ENCODE data around the gene SKAP1. TPM values are rescaled to one million over a fixed set of nuclear protein-coding genes. Genes with fewer than 3 reads are reported as not detected.
A peak's percentile ranks its signal among the peaks of the same experiment; 100 is the strongest.

The SKAP1 gene
- total and polyA plus RNA-seq, 2 of the 13 experiments (the other 11 are each of a cell fraction or from before 2014, with no cell fraction given): 0.21 TPM; not detected in 1

- Histone ChIP-seq H3K4me1 (ENCODE audit: insufficient read depth, low read length) (no peaks in the 10 kb centered on the region), H3K27me3 (ENCODE audit: control insufficient read depth in 1 of 2, insufficient read depth in 2 of 2, low read length in 2 of 2) (peaks cover 0 to 18% of the 10 kb centered on the region in 2 experiments; a peak in 2 of 5 replicates), H3K4me2 (ENCODE audit: low read depth, low read length) (peak overlapping the region; percentile 51), H3K36me3 (replicated peaks in 1 of 2; ENCODE audit: control insufficient read depth in 1 of 2, insufficient read depth in 2 of 2, low read length in 2 of 2) (no peaks in the 10 kb centered on the region), H3K27ac (ENCODE audit: extremely low read length, insufficient read depth, low read length) (no peak overlapping the region), H4K20me1 (ENCODE audit: insufficient read depth, low read length) (no peaks in the 10 kb centered on the region), H3K79me2 (ENCODE audit: insufficient read depth, low read length) (no peaks in the 10 kb centered on the region), H3K9ac (ENCODE audit: insufficient read depth, low read depth, low read length) (no peak overlapping the region), H2AFZ (ENCODE audit: low read length) (no peak overlapping the region), H3K4me3 (replicated peaks in 1 of 3; ENCODE audit: insufficient read depth in 1 of 3, low read depth in 2 of 3, low read length in 3 of 3) (no peak overlapping the region), H3K9me3 (ENCODE audit: low read length) (no peaks in the 10 kb centered on the region)
- WGBS (ENCODE audit: low lambda C conversion rate): 4% methylated on average over 22 of the region's 22 CpGs
- DNase-seq (ENCODE audit: low spot score) (peak; percentile 42), ATAC-seq (peak; percentile 97), FAIRE-seq (peak; percentile 79)
- BruUV-seq (replicated peaks): no TSS peak
- CTCF ChIA-PET (ENCODE audit: low intra/inter-chr PET ratio, low total read pairs): interaction anchor here (0.7 kb wide), 1 partner anchor 303 kb away, joined by 5 read pairs; no protein-coding TSS in a partner anchor
- POLR2A ChIA-PET: no interaction called here
- in situ Hi-C loops (cut with HindIII; ENCODE audit: extremely low pct_ligation_motif_present, low pct_unique_long_range_greater_than_20kb) (no loop called here), intact Hi-C loops (cut with micrococcal nuclease; ENCODE audit: unreplicated experiment) (loop anchor here (10.0 kb wide), 2 partner anchors 102 to 432 kb away; no protein-coding TSS in a partner anchor)
- TF ChIP-seq ZNF44 (CRISPR knock-in tag; IDR thresholded peaks at IDR 0.05) (no peak), FIP1L1 (IDR thresholded peaks at IDR 0.05; ENCODE audit: borderline replicate concordance, insufficient read depth, low read depth, low read length) (no peak), ZMYM2 (CRISPR knock-in tag; IDR thresholded peaks at IDR 0.05) (no peak), ONECUT2 (CRISPR knock-in tag; IDR thresholded peaks at IDR 0.05) (no peak), FOXK2 (IDR thresholded peaks at IDR 0.05) (no peak), TFE3 (CRISPR knock-in tag; IDR thresholded peaks at IDR 0.05) (no peak), MAX (IDR thresholded peaks at IDR 0.05) (peak; percentile 52; the same call in 1 of the 2 replicates), NAIF1 (CRISPR knock-in tag; IDR thresholded peaks at IDR 0.05; ENCODE audit: borderline replicate concordance) (no peak), ZSCAN22 (CRISPR knock-in tag; IDR thresholded peaks at IDR 0.05) (no peak), HNRNPUL1 (IDR thresholded peaks at IDR 0.05; ENCODE audit: low read depth, low read length) (no peak), RELA (CRISPR knock-in tag; IDR thresholded peaks at IDR 0.05) (no peak), DMTF1 (CRISPR knock-in tag; IDR thresholded peaks at IDR 0.05) (no peak), SALL1 (CRISPR knock-in tag; IDR thresholded peaks at IDR 0.05) (0 out of 2 replicates have a peak, but pooled peaks have one; percentile 34), SAP130 (CRISPR knock-in tag; IDR thresholded peaks at IDR 0.05; ENCODE audit: low read depth) (no peak), CEBPG (CRISPR knock-in tag; IDR thresholded peaks at IDR 0.05) (peak; percentile 35; the same call in 1 of the 2 replicates), GABPB1 (CRISPR knock-in tag; IDR thresholded peaks at IDR 0.05) (peak; percentile 40; the same call in 1 of the 2 replicates), IRF2 (CRISPR knock-in tag; IDR thresholded peaks at IDR 0.05) (no peak), CCDC6 (CRISPR knock-in tag; IDR thresholded peaks at IDR 0.05) (no peak), DR1 (CRISPR knock-in tag; IDR thresholded peaks at IDR 0.05) (no peak), ZNF30 (CRISPR knock-in tag; IDR thresholded peaks at IDR 0.05) (no peak), TFDP1 (CRISPR knock-in tag; IDR thresholded peaks at IDR 0.05; ENCODE audit: borderline replicate concordance) (0 out of 2 replicates have a peak, but pooled peaks have one; percentile 40), AHR (CRISPR knock-in tag; IDR thresholded peaks at IDR 0.05) (0 out of 2 replicates have a peak, but pooled peaks have one; percentile 52)
Measured at GRCh38 chr17:48457080-48457836, 27.2 kb upstream of the SKAP1 start.

Data from HepG2 (cell line).